WERI-Rb-1 (cell line): Measurements from ENCODE around the gene MS4A10.

Source experiments
- DNase-seq: peaks from one replicate; pipeline ENCODE4 v3.0.0-alpha.2; 2020
- H3K27ac ChIP-seq: fragments of 250-450 bp; sonication (Bioruptor Pico); 2 replicates; pipeline ENCODE4 v1.5.1; 2020; ENCODE audit warnings: mild to moderate bottlenecking, moderate library complexity
- H3K27me3 ChIP-seq: fragments of 250-450 bp; sonication (Bioruptor Pico); 2 replicates; pipeline ENCODE4 v1.5.1; 2021; ENCODE audit warnings: mild to moderate bottlenecking, low read depth, moderate library complexity; ENCODE audit not compliant: insufficient read depth, severe bottlenecking
- H3K36me3 ChIP-seq: fragments of 250-450 bp; sonication (Bioruptor Pico); 2 replicates; pipeline ENCODE4 v1.5.1; 2020; ENCODE audit warnings: mild to moderate bottlenecking, moderate library complexity
- H3K4me3 ChIP-seq: 2 replicates; pipeline ENCODE4 v1.5.1; 2011; ENCODE audit warnings: low read depth, mild to moderate bottlenecking, control low read depth, low read length
- H3K9me3 ChIP-seq: fragments of 250-450 bp; sonication (Bioruptor Pico); 2 replicates; pipeline ENCODE4 v1.5.1; 2021; ENCODE audit warnings: mild to moderate bottlenecking, moderate library complexity; ENCODE audit not compliant: severe bottlenecking
- CTCF ChIP-seq: IDR thresholded peaks from 2 replicates; pipeline ENCODE4 v1.5.1; 2011; ENCODE audit warnings: low read depth, mild to moderate bottlenecking, control low read depth, inconsistent platforms, low read length

MS4A10 gene

GRCh38 chr11:60775420-60775961, 9.6 kb upstream of the MS4A10 start:
- H3K9me3 ChIP-seq = no peaks in the 10 kb centered on the region
- peak; percentile 87 for DNase-seq
- H3K27me3 ChIP-seq = no peaks in the 10 kb centered on the region
- H3K4me3 ChIP-seq = no peak overlapping the region
- no peak overlapping the region for H3K27ac ChIP-seq
- peak; percentile 91 for TF ChIP-seq CTCF
- H3K36me3 ChIP-seq = no peaks in the 10 kb centered on the region

GRCh38 chr11:60776167-60776566, 9.0 kb upstream of the MS4A10 start:
- H3K4me3 ChIP-seq = no peak overlapping the region
- H3K27ac ChIP-seq = no peak overlapping the region
- H3K27me3 ChIP-seq = no peaks in the 10 kb centered on the region
- TF ChIP-seq CTCF = no peak
- H3K9me3 ChIP-seq = no peaks in the 10 kb centered on the region
- DNase-seq = no peak
- no peaks in the 10 kb centered on the region for H3K36me3 ChIP-seq

GRCh38 chr11:60777106-60777505, 8.0 kb upstream of the MS4A10 start:
- Histone ChIP-seq H3K9me3 (no peaks in the 10 kb centered on the region), H3K4me3 (no peak overlapping the region), H3K27me3 (no peaks in the 10 kb centered on the region), H3K27ac (no peak overlapping the region), H3K36me3 (no peaks in the 10 kb centered on the region)
- no peak for DNase-seq
- TF ChIP-seq CTCF = no peak

GRCh38 chr11:60777572-60777971, 7.6 kb upstream of the MS4A10 start:
- H3K27ac ChIP-seq = no peak overlapping the region
- no peaks in the 10 kb centered on the region for H3K36me3 ChIP-seq
- H3K9me3 ChIP-seq = no peaks in the 10 kb centered on the region
- DNase-seq = no peak
- TF ChIP-seq CTCF = no peak
- no peak overlapping the region for H3K4me3 ChIP-seq
- H3K27me3 ChIP-seq = no peaks in the 10 kb centered on the region

- no peaks in the 10 kb centered on the region for H3K36me3 ChIP-seq
- no peak overlapping the region for H3K27ac ChIP-seq
- no peaks in the 10 kb centered on the region for H3K9me3 ChIP-seq
- no peak for DNase-seq
- no peak overlapping the region for H3K4me3 ChIP-seq
- no peaks in the 10 kb centered on the region for H3K27me3 ChIP-seq
- TF ChIP-seq CTCF = no peak
These were observed 5.1 kb upstream of the MS4A10 start for GRCh38 chr11:60780065-60780464.

GRCh38 chr11:60780774-60781173, 4.4 kb upstream of the MS4A10 start:
- TF ChIP-seq CTCF = no peak
- Histone ChIP-seq H3K27me3 (no peaks in the 10 kb centered on the region), H3K27ac (no peak overlapping the region), H3K36me3 (no peaks in the 10 kb centered on the region), H3K4me3 (no peak overlapping the region), H3K9me3 (no peaks in the 10 kb centered on the region)
- DNase-seq = no peak
